ENCODE measurements around the gene ANO7. TPM values are rescaled to one million over a fixed set of nuclear protein-coding genes. Genes with fewer than 3 reads are reported as not detected.

The ANO7 gene
- total RNA-seq, 1 experiment from 2014 or later: 4.1 TPM

GRCh38 chr2:241204490-241204889 lies 16.0 kb downstream of the ANO7 start:
- POLR2A ChIA-PET: no interaction called here

GRCh38 chr2:241205086-241205485 lies 16.6 kb downstream of the ANO7 start:
- ChIA-PET CTCF (no interaction called here), POLR2A (no interaction called here)
- intact Hi-C loops (cut with micrococcal nuclease; ENCODE audit: unreplicated experiment): no loop called here

More at GRCh38 chr2:241204490-241204889, 16.0 kb downstream of the ANO7 start:
- DNase-seq: no peak
- no peaks in the 10 kb centered on the region for H3K4me1 ChIP-seq
- BruUV-seq (replicated peaks): no TSS peak
- no peaks in the 10 kb centered on the region for H3K4me1 Mint-ChIP-seq (ENCODE audit: low read depth, unreplicated experiment)
- no peaks in the 10 kb centered on the region for H3K9me3 Mint-ChIP-seq (ENCODE audit: unreplicated experiment)
- no peaks in the 10 kb centered on the region for H3K27me3 ChIP-seq (replicated peaks; ENCODE audit: control insufficient read depth, insufficient read depth, low read length)
- CTCF ChIA-PET: no interaction called here
- H3K36me3 ChIP-seq (ENCODE audit: control insufficient read depth, insufficient read depth, low read length): no peaks in the 10 kb centered on the region
- no peaks in the 10 kb centered on the region for H3K36me3 Mint-ChIP-seq (ENCODE audit: insufficient read depth, unreplicated experiment)
- TF ChIP-seq CTCF (IDR thresholded peaks at IDR 0.05; ENCODE audit: insufficient read depth in 1 of 2, low read depth in 1 of 2, low read length in 1 of 2, severe bottlenecking in 1 of 2, unreplicated experiment in 1 of 2): no peak
- H3K4me3 Mint-ChIP-seq (ENCODE audit: unreplicated experiment): no peak overlapping the region
- H3K27ac Mint-ChIP-seq (ENCODE audit: unreplicated experiment): no peak overlapping the region
- intact Hi-C loops (cut with micrococcal nuclease; ENCODE audit: unreplicated experiment): no loop called here
- H3K4me3 ChIP-seq (ENCODE audit: low read depth, low read length): no peak overlapping the region
- no peaks in the 10 kb centered on the region for H3K27me3 Mint-ChIP-seq (ENCODE audit: insufficient read depth, unreplicated experiment)
- H3K9me3 ChIP-seq: no peaks in the 10 kb centered on the region

GRCh38 chr2:241207151-241207550 lies 18.7 kb downstream of the ANO7 start:
- H3K4me3 ChIP-seq (ENCODE audit: low read depth, low read length): no peak overlapping the region
- no peaks in the 10 kb centered on the region for H3K9me3 ChIP-seq
- ChIA-PET POLR2A (no interaction called here), CTCF (interaction anchor here (1.3 kb wide), 1 partner anchor 12 kb away, joined by 3 read pairs; no protein-coding TSS in a partner anchor)
- BruUV-seq (replicated peaks): no TSS peak
- H3K4me1 ChIP-seq: no peaks in the 10 kb centered on the region
- Mint-ChIP-seq H3K9me3 (ENCODE audit: unreplicated experiment) (no peaks in the 10 kb centered on the region), H3K4me1 (ENCODE audit: low read depth, unreplicated experiment) (no peaks in the 10 kb centered on the region), H3K27me3 (ENCODE audit: insufficient read depth, unreplicated experiment) (no peaks in the 10 kb centered on the region), H3K4me3 (ENCODE audit: unreplicated experiment) (no peak overlapping the region), H3K27ac (ENCODE audit: unreplicated experiment) (no peak overlapping the region), H3K36me3 (ENCODE audit: insufficient read depth, unreplicated experiment) (no peaks in the 10 kb centered on the region)
- intact Hi-C loops (cut with micrococcal nuclease; ENCODE audit: unreplicated experiment): no loop called here
- no peak for TF ChIP-seq CTCF (IDR thresholded peaks at IDR 0.05; ENCODE audit: insufficient read depth in 1 of 2, low read depth in 1 of 2, low read length in 1 of 2, severe bottlenecking in 1 of 2, unreplicated experiment in 1 of 2)
- DNase-seq: no peak
- H3K36me3 ChIP-seq (ENCODE audit: control insufficient read depth, insufficient read depth, low read length): no peaks in the 10 kb centered on the region
- no peaks in the 10 kb centered on the region for H3K27me3 ChIP-seq (replicated peaks; ENCODE audit: control insufficient read depth, insufficient read depth, low read length)

More at GRCh38 chr2:241205086-241205485, 16.6 kb downstream of the ANO7 start:
- H3K4me1 Mint-ChIP-seq (ENCODE audit: low read depth, unreplicated experiment): no peaks in the 10 kb centered on the region
- H3K36me3 ChIP-seq (ENCODE audit: control insufficient read depth, insufficient read depth, low read length): no peaks in the 10 kb centered on the region
- no peaks in the 10 kb centered on the region for H3K27me3 Mint-ChIP-seq (ENCODE audit: insufficient read depth, unreplicated experiment)
- no peak overlapping the region for H3K27ac Mint-ChIP-seq (ENCODE audit: unreplicated experiment)
- no peaks in the 10 kb centered on the region for H3K9me3 Mint-ChIP-seq (ENCODE audit: unreplicated experiment)
- no peaks in the 10 kb centered on the region for H3K4me1 ChIP-seq
- no peak for TF ChIP-seq CTCF (IDR thresholded peaks at IDR 0.05; ENCODE audit: insufficient read depth in 1 of 2, low read depth in 1 of 2, low read length in 1 of 2, severe bottlenecking in 1 of 2, unreplicated experiment in 1 of 2)
- no peak for DNase-seq
- no peak overlapping the region for H3K4me3 Mint-ChIP-seq (ENCODE audit: unreplicated experiment)
- no peaks in the 10 kb centered on the region for H3K9me3 ChIP-seq
- H3K36me3 Mint-ChIP-seq (ENCODE audit: insufficient read depth, unreplicated experiment): no peaks in the 10 kb centered on the region
- no peaks in the 10 kb centered on the region for H3K27me3 ChIP-seq (replicated peaks; ENCODE audit: control insufficient read depth, insufficient read depth, low read length)
- no TSS peak for BruUV-seq (replicated peaks)
- no peak overlapping the region for H3K4me3 ChIP-seq (ENCODE audit: low read depth, low read length)

All from Caco-2 (cell line).